Neuronal stem cell (in vitro differentiated cells): Measurements from ENCODE around the gene RLIM.

ENCODE experiments used
- DNase-seq: peaks from one replicate; pipeline ENCODE4 v3.0.0-alpha.2; 2013; ENCODE audit warnings: low spot score
- H2AFZ ChIP-seq: one replicate; pipeline ENCODE4 v1.6.1; 2013; ENCODE audit warnings: mild to moderate bottlenecking, low read length, inconsistent platforms
- H2AK5ac ChIP-seq: 2 replicates; pipeline ENCODE4 v1.6.1; 2013; ENCODE audit warnings: low read depth, mild to moderate bottlenecking, inconsistent platforms, low read length, moderate library complexity, mixed read lengths
- H2BK120ac ChIP-seq: 2 replicates; pipeline ENCODE4 v1.6.1; 2013; ENCODE audit warnings: low read depth, mild to moderate bottlenecking, inconsistent platforms, low read length, moderate library complexity, mixed read lengths
- H2BK12ac ChIP-seq: one replicate; pipeline ENCODE4 v1.6.1; 2013; ENCODE audit warnings: low read length, inconsistent platforms
- H2BK15ac ChIP-seq: 2 replicates; pipeline ENCODE4 v1.6.1; 2013; ENCODE audit warnings: mild to moderate bottlenecking, low read length, inconsistent platforms, mixed read lengths
- H2BK5ac ChIP-seq: one replicate; pipeline ENCODE4 v1.6.1; 2013; ENCODE audit warnings: inconsistent platforms, mild to moderate bottlenecking, low read length, moderate library complexity
- H3K14ac ChIP-seq: one replicate; pipeline ENCODE4 v1.6.1; 2013; ENCODE audit warnings: low read length, inconsistent platforms
- H3K18ac ChIP-seq: 2 replicates; pipeline ENCODE4 v1.6.1; 2013; ENCODE audit warnings: low read length, inconsistent platforms
- H3K23ac ChIP-seq: 2 replicates; pipeline ENCODE4 v1.6.1; 2013; ENCODE audit warnings: low read depth, mild to moderate bottlenecking, mixed read lengths, low read length, inconsistent platforms; ENCODE audit not compliant: poor library complexity
- H3K27ac ChIP-seq: replicated peaks from 3 replicates; pipeline ENCODE4 v1.5.1; 2013; ENCODE audit warnings: low read length, inconsistent platforms
- H3K27me3 ChIP-seq, 3 experiments: 2 replicates each; pipeline ENCODE4 v1.6.1; 2013; ENCODE audit warnings: low read length in 3 of 3, mild to moderate bottlenecking in 2 of 3, inconsistent platforms in 1 of 3, low read depth in 1 of 3, mixed read lengths in 1 of 3, moderate library complexity in 1 of 3; ENCODE audit not compliant: control insufficient read depth in 3 of 3, insufficient read depth in 3 of 3
- H3K36me3 ChIP-seq, 2 donors: replicated peaks in 1 of 2; 2 replicates each; pipeline ENCODE4 v1.6.1; 2013; ENCODE audit warnings: low read length in 2 of 2; ENCODE audit not compliant: control insufficient read depth in 2 of 2, insufficient read depth in 2 of 2
- H3K4ac ChIP-seq: 2 replicates; pipeline ENCODE4 v1.6.1; 2013; ENCODE audit warnings: inconsistent platforms, mild to moderate bottlenecking, low read length, moderate library complexity
- H3K4me1 ChIP-seq, 2 donors: 1 replicate in 1 of 2; 2 replicates in 1 of 2; pipeline ENCODE4 v1.6.1; 2013; ENCODE audit warnings: low read length in 2 of 2, low read depth in 1 of 2; ENCODE audit not compliant: control insufficient read depth in 2 of 2, insufficient read depth in 1 of 2
- H3K4me2 ChIP-seq: one replicate; pipeline ENCODE4 v1.6.1; 2013; ENCODE audit warnings: mild to moderate bottlenecking, low read length, inconsistent platforms; ENCODE audit not compliant: insufficient read depth, poor library complexity, severe bottlenecking
- H3K4me3 ChIP-seq, 2 donors: 2 replicates each; pipeline ENCODE4 v1.5.1; 2013; ENCODE audit warnings: low read length in 2 of 2, mild to moderate bottlenecking in 2 of 2, inconsistent platforms in 1 of 2, moderate library complexity in 1 of 2
- H3K79me1 ChIP-seq: one replicate; pipeline ENCODE4 v1.6.1; 2013; ENCODE audit warnings: low read depth, mild to moderate bottlenecking, inconsistent platforms, low read length, moderate library complexity
- H3K9ac ChIP-seq: one replicate; pipeline ENCODE4 v1.6.1; 2013; ENCODE audit warnings: mild to moderate bottlenecking, low read depth, low read length, inconsistent platforms; ENCODE audit not compliant: poor library complexity
- H3K9me3 ChIP-seq, 2 donors: replicated peaks in 1 of 2; 2 replicates each; pipeline versions ENCODE3 to v1.6.1; 2013; ENCODE audit warnings: low read length in 2 of 2, mild to moderate bottlenecking in 2 of 2, inconsistent platforms in 1 of 2, low read depth in 1 of 2, mixed read lengths in 1 of 2, moderate library complexity in 1 of 2; ENCODE audit not compliant: control insufficient read depth in 2 of 2, insufficient read depth in 1 of 2
- H4K8ac ChIP-seq: one replicate; pipeline ENCODE4 v1.6.1; 2013; ENCODE audit warnings: low read depth, mild to moderate bottlenecking, inconsistent platforms, low read length, moderate library complexity
- H4K91ac ChIP-seq: one replicate; pipeline ENCODE4 v1.6.1; 2013; ENCODE audit warnings: low read length, low read depth, mild to moderate bottlenecking, inconsistent platforms; ENCODE audit not compliant: poor library complexity
- WGBS, 2 donors: extraction: QIAGEN DNeasy Blood & Tissue Kit; methylation state at CpG; one replicate each; pipeline ENCODE4 v1.1.7; 2013; ENCODE audit warnings: missing lambda C conversion rate in 2 of 2, mixed read lengths in 1 of 2; ENCODE audit not compliant: insufficient read length in 2 of 2, insufficient replicate concordance in 1 of 2; ENCODE audit errors: extremely low coverage in 2 of 2; 5-methylcytosine and 5-hydroxymethylcytosine counted together

RLIM gene

GRCh38 chrX:74579597-74580198 lies 34.7 kb downstream of the RLIM start:
- Histone ChIP-seq H3K36me3 (peaks cover 0 to 10% of the 10 kb centered on the region in 2 donors), H4K8ac (no peak overlapping the region), H2BK120ac (no peak overlapping the region), H3K4ac (no peak overlapping the region), H3K23ac (no peak overlapping the region), H3K4me3 (no peak overlapping the region), H4K91ac (no peak overlapping the region), H3K27me3 (no peaks in the 10 kb centered on the region), H3K27ac (no peak overlapping the region), H3K9ac (no peak overlapping the region), H2BK15ac (no peak overlapping the region), H3K4me1 (no peaks in the 10 kb centered on the region), H2BK5ac (no peak overlapping the region), H3K4me2 (no peak overlapping the region), H3K14ac (no peak overlapping the region), H3K9me3 (no peaks in the 10 kb centered on the region), H2AFZ (no peak overlapping the region), H3K79me1 (no peaks in the 10 kb centered on the region), H3K18ac (no peak overlapping the region), H2BK12ac (no peak overlapping the region), H2AK5ac (no peak overlapping the region)
- no CpG with 5 or more reads among the region's 3 CpGs for WGBS, 2 donors
- no peak for DNase-seq

GRCh38 chrX:74578137-74578536 lies 36.3 kb downstream of the RLIM start:
- Histone ChIP-seq H2BK15ac (no peak overlapping the region), H3K4me3 (no peak overlapping the region), H2AK5ac (no peak overlapping the region), H3K9me3 (no peaks in the 10 kb centered on the region), H4K8ac (no peak overlapping the region), H3K27ac (no peak overlapping the region), H2BK120ac (no peak overlapping the region), H3K9ac (no peak overlapping the region), H2AFZ (no peak overlapping the region), H3K27me3 (no peaks in the 10 kb centered on the region), H3K4me1 (no peaks in the 10 kb centered on the region), H2BK5ac (no peak overlapping the region), H3K4ac (no peak overlapping the region), H3K23ac (no peak overlapping the region), H3K36me3 (peaks cover 0 to 5% of the 10 kb centered on the region in 2 donors), H3K14ac (no peak overlapping the region), H3K18ac (no peak overlapping the region), H4K91ac (no peak overlapping the region), H2BK12ac (no peak overlapping the region), H3K4me2 (no peak overlapping the region), H3K79me1 (no peaks in the 10 kb centered on the region)
- WGBS, 2 donors, result no CpG with 5 or more reads among the region's 3 CpGs
- DNase-seq, result no peak

GRCh38 chrX:74557378-74557777 lies 57.0 kb downstream of the RLIM start:
- Histone ChIP-seq H3K27me3 (no peaks in the 10 kb centered on the region), H3K4me3 (no peak overlapping the region), H2AK5ac (no peak overlapping the region), H3K79me1 (no peaks in the 10 kb centered on the region), H3K23ac (no peak overlapping the region), H2BK12ac (no peak overlapping the region), H3K14ac (no peak overlapping the region), H3K9ac (no peak overlapping the region), H4K91ac (no peak overlapping the region), H3K18ac (no peak overlapping the region), H2AFZ (no peak overlapping the region), H3K27ac (no peak overlapping the region), H2BK120ac (no peak overlapping the region), H3K4me2 (no peak overlapping the region), H3K4ac (no peak overlapping the region), H3K4me1 (no peaks in the 10 kb centered on the region), H3K9me3 (no peaks in the 10 kb centered on the region), H2BK15ac (no peak overlapping the region), H2BK5ac (no peak overlapping the region), H3K36me3 (no peaks in the 10 kb centered on the region), H4K8ac (no peak overlapping the region)
- WGBS, 2 donors, result no CpG with 5 or more reads among the region's 2 CpGs
- no peak for DNase-seq

GRCh38 chrX:74551934-74552333 lies 62.5 kb downstream of the RLIM start:
- Histone ChIP-seq H2BK120ac (no peak overlapping the region), H3K18ac (no peak overlapping the region), H2BK5ac (no peak overlapping the region), H4K8ac (no peak overlapping the region), H4K91ac (no peak overlapping the region), H3K9me3 (peaks cover 0 to 4% of the 10 kb centered on the region in 2 donors), H2BK12ac (no peak overlapping the region), H2AFZ (no peak overlapping the region), H2BK15ac (no peak overlapping the region), H3K79me1 (no peaks in the 10 kb centered on the region), H3K4me3 (no peak overlapping the region), H3K27ac (no peak overlapping the region), H3K4ac (no peak overlapping the region), H3K14ac (no peak overlapping the region), H3K23ac (no peak overlapping the region), H2AK5ac (no peak overlapping the region), H3K27me3 (no peaks in the 10 kb centered on the region), H3K36me3 (no peaks in the 10 kb centered on the region), H3K4me1 (no peaks in the 10 kb centered on the region), H3K4me2 (no peak overlapping the region), H3K9ac (no peak overlapping the region)
- no peak for DNase-seq
- WGBS, 2 donors, result no CpG with 5 or more reads among the region's 2 CpGs
